Caki2 (cell line): ENCODE results near the gene RHOBTB1. TPM values are rescaled to one million over a fixed set of nuclear protein-coding genes. Genes with fewer than 3 reads are reported as not detected.
"Not testable (repeated sequence)": the region's sequence is repeated elsewhere in the genome, so short reads cannot be mapped to it uniquely, and the experiment has no call there.

ENCODE experiments used
- DNase-seq: peaks from one replicate; pipeline ENCODE4 v3.0.0-alpha.2; 2015; ENCODE audit warnings: low read depth
- in situ Hi-C: cut with HindIII; loops from 2 replicates; pipeline ENCODE4 v1.10.0; 2016; ENCODE audit warnings: low sequenced_read_pairs, low pct_unique_long_range_greater_than_20kb, mixed read lengths
- total RNA-seq: library from RNA; depleted of rRNA; stranded (reverse); fragments of >200 nt; shearing (Covaris generic); gene quantifications from 2 replicates; pipeline ENCODE4 v1.2.3, GENCODE V29; 2014; ENCODE audit warnings: low replicate concordance; rRNA removed

RHOBTB1 gene, protein sequence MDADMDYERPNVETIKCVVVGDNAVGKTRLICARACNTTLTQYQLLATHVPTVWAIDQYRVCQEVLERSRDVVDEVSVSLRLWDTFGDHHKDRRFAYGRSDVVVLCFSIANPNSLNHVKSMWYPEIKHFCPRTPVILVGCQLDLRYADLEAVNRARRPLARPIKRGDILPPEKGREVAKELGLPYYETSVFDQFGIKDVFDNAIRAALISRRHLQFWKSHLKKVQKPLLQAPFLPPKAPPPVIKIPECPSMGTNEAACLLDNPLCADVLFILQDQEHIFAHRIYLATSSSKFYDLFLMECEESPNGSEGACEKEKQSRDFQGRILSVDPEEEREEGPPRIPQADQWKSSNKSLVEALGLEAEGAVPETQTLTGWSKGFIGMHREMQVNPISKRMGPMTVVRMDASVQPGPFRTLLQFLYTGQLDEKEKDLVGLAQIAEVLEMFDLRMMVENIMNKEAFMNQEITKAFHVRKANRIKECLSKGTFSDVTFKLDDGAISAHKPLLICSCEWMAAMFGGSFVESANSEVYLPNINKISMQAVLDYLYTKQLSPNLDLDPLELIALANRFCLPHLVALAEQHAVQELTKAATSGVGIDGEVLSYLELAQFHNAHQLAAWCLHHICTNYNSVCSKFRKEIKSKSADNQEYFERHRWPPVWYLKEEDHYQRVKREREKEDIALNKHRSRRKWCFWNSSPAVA
- 23.6 and 26.7 TPM in 2 replicates for total RNA-seq

DNA sequence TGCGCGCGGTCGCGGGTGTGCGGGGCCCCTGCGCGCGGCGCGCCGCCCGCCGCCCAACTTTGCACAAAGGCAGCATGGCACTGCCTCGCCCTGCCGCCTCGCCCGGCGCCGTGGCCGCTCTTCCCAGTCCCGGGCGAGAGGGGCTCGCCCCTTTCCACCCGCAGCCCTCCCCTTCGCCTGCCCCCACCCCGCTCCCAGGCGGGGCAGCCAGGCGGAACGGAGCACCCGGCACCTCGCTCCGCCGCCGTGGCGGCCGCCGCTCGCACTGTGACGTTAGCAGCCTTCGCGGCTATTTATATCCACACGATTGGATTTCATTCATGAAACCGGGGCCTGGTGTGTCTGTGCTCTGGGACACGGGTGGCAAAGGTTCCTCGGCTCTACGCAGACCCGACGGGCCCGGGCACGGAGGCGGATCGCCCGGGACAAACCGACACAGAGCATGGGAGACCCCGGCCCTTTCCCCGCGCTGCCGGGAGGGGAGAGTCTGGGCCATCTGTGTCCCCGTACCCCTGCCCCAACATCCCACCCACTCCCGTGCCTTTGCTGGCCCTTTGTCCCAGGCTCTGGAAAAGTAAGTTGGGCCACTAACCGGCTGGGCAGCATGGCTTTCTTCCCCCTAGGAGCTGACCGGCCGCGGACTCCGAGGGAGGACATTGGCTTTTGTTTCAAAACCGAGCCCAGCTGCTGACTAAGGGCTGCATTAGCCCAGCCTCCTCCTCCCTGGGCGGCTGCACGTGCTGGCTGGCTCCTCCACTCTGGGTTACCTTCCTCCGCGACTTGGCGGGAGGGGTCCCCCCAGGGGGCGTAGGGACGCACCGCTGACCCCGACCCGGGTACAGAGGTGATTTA lies at the start of gene RHOBTB1:
TSS of gene RHOBTB1 (minus strand) at position 128 of the 852 bp plus-strand sequence. CDS start 32,643 bp downstream, outside the sequence.
- DNase-seq = peak; percentile 87
- in situ Hi-C loops = no loop called here

DNA sequence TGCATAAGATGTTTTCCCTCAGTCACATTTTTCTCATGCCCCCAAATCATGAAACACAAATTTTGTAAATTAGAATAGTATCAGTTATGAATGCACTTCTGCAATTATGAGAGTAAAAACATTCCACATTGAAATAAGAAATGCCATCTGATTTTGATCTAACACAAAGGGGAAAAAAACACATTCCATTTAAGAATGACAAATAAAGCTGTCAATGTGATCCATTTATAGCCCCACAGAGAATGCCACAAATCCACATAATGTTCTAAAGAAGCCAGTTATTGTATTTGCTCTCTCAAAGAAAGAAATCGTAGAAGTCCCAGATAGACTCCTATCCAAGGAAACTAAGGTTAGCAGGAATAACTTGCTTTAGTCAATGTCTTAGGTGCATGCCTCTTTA lies 48.7 kb upstream of the RHOBTB1 start:
- in situ Hi-C loops = no loop called here
- DNase-seq = no peak

DNA sequence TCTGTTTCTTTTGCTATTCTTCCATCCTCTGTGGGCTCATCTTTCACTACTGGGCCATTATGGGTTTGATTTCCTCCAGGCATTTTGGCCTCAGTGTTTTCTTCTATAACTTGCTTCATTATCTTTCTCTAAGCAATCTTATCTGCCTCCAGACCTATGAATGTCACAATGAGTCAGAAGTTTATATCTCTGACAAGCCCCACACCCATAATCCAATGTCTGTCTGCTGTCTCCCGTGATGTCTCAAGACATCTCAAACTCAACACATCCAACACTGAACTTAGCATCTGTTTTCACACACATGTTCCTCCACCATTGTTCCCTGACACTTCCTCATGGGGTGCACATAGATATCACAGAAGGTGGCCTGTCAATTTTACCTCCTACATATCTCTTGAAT lies 46.7 kb upstream of the RHOBTB1 start:
- in situ Hi-C loops = no loop called here
- DNase-seq = no peak

DNA sequence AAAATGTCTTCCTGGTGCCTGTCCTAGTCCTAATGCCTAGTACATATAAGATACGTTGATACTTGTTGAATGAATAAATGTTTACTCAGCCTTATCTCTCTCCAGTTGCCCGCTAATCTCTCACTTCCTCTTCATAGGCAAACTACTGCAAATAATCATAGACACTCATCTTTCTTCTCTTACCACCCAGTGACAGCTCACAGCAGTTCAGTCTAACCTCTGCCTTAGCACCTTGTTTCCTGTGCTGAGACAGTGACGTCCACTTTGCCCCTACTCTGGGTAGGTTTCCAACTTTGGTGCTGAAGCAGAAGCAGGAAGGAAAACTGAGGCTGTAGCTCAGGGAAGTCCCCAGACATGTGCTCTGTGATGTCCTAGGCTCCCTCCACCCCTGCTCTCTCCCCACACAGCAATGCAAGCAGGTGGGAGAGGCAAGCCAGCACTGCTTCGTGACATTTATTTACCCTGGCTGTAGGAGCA lies 45.5 kb upstream of the RHOBTB1 start:
- in situ Hi-C loops = no loop called here
- DNase-seq = no peak

DNA sequence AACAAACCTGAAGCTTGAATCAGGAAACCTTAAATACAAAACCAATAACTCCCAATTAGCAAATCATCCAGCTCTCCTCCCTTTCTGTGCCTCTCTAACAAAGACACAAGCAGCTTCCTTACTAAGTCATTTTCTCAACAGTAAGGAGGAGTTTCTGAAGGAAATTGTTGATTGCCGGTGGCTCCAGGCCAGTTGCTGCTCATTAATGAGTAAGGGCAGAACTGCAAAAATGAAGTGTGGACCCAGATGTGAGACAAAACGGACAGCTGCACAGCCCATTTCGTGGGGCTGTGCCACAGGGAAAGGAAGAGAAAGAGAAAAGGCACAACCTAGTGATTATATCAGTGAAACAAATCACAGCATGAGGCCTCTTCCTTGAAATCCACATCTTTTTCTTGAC lies 42.8 kb upstream of the RHOBTB1 start:
- in situ Hi-C loops = no loop called here
- DNase-seq = no peak

DNA sequence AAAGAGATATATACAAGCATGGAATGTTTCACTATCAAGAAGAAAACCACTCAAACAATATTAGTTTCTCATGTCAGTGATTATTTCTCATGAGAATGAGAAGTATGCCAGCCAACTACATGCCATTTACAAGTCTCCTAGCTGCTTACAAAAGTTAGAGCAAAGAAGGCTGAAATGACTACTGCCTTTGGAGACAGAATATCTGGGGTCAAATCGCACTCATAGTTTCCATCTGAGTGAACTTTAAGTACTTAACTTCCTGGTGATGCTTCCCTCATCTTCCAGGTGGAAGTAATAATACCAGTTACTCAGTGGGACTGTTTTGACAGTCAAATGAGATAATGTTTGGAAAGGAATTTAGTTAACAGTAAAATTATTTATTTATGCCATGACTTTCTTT lies 42.0 kb upstream of the RHOBTB1 start:
- no peak for DNase-seq
- in situ Hi-C loops = no loop called here

DNA sequence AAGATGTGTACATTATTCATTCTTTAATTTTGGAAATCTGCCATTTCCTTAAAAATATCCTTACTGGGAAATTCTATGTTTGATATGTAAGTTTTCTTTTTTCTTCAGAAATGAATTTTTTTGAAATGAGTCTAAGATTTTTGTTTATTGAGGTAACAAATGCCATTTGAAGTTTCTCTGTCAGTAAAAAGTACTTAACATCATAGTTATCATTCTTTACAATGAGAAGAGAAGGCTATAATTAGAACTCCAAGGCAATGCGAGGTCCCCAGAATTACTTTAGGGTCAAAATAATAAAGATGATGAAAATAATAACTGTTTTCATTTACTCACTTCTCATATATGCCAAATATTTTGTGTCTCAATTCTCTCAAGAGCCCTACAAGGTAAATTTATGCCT lies 37.0 kb upstream of the RHOBTB1 start:
- DNase-seq = no peak
- in situ Hi-C loops = no loop called here

DNA sequence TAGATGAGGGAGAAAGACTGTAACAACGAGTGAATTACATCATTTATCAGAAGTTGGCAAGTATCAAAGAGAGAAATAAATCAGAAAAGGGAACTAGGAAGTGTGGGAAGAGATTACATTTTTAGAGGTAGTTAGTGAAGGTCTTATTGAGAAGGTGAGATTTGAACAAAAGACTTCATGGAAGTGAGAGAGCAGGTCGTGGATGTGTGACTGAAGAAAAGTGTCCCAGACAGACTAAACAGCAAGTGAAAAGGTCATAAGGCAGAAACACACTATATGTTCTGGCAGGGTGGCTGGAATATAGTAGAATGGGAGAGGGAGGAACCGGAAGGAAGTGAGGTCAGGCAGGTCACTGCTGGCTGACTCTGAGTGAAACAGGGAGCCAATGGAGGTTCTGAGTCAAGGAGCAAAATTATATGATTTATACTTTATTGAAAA lies 35.7 kb upstream of the RHOBTB1 start:
- in situ Hi-C loops = no loop called here
- no peak for DNase-seq

DNA sequence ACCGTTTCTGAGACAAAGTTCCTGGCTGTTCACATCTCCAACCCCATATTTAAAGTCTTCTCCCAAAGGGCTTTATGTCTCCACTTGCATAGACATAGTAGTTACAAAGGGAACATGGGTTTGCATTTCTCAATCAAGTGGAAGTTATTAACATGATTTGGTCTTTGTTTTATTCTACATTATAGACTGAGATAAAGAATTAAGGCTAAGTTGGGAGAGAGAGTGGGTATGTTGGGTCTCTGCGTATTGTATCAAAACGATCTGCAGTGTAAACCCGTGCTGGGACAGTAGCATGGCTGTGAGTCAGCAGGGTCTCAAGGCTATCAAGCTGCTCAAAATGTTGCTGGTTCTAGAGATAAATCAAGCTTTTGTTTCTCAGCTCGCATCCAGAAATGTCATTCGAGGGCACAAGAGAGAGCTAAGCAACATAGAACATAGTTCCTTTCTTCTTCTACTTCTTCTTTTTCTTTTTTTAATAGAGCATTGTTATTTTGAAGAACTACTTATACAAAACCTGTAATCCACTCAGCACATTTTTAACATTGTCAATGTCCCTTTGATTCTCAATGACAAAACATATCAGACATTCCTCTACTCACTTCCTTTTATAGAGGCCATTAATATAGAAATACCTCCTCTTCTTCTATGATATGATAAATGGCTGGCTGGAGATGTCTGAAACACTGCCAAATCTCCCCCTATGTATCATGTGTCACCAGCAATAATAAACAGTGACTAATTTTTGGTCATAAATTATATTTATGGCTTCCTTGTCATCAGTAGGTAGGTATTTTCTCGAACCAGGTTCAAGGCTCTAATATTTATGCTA lies 34.5 kb upstream of the RHOBTB1 start:
- in situ Hi-C loops = no loop called here
- peak; percentile 84 for DNase-seq

DNA sequence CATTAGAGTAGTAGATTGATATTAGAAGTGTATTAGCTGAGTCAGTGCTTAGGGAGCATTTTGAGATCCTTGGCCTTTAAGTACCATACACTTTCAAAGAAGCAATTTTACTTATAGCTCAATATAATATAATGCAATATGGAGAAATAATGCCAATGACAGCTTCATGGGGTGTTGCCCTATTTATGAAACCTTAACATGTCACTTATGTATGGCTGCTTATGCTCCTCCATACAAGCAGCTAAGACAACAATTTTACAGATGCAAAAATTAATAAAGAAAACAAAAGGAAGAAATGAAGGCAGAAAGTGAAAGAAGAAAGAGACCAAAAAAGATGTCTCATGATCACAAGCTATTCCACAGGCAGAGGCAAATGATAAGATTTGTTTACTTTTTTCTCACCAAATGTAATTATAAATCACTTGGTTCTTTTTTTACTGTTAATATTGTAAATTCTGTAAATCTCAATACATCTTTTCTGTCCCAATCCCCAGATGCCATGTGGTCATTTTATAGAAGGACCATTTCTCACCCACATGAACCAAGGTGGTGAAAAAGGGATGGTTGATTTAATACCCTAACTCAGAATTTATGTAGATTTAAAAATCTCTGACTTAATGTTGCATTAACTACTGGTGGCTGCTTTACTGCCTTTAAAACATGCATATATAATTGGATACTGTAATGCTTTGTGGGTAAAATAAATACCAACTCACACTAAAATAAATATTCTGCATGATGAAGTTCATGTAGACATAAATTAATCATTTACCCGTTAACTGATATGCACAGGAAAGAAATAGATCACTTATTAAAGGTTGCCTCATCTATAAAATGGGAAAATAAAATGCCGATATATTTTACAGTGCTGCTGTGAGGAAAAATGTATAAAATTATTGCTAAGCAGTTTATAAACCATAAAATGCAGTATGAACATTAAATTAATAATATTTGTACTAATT lies 33.5 kb upstream of the RHOBTB1 start:
- in situ Hi-C loops = no loop called here
- peak; percentile 76 for DNase-seq

DNA sequence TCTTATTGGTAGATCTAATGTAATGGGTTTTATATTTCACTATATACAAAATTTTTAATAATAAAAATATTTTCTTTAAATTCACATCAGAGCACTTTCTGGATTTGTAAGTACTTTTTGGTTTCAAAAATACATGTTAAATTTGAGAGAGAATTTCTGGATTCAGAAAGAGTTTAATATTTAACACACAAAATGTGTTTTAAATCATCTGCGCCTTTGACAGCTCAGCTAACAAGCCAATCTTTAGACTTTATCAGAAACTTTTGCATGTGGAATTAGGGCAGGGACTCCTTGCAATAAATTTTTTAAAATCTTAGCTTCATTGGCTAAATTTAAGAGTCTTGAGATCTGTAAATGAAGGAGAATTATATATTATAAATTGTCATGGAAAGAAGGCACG lies 32.7 kb upstream of the RHOBTB1 start:
- no peak for DNase-seq
- in situ Hi-C loops = no loop called here

DNA sequence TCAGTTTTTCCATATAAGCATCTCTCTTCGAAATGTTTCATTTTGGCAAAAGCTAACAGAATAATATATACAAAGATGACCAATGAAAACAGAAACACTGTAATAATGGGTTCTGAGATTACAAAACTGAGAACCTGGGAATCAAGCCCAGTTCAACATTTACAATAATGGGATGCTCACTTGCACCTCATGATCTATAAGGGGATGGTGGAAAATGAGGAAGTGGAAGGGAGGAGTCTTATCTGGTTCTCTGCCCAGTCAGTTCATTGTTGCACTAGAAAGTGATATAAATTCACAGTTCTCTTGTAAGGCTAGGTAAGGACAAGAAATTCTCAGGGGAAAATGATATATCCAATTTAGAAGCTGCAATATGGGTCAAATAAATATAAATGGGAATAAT lies 31.7 kb upstream of the RHOBTB1 start:
- in situ Hi-C loops = no loop called here
- DNase-seq = no peak

DNA sequence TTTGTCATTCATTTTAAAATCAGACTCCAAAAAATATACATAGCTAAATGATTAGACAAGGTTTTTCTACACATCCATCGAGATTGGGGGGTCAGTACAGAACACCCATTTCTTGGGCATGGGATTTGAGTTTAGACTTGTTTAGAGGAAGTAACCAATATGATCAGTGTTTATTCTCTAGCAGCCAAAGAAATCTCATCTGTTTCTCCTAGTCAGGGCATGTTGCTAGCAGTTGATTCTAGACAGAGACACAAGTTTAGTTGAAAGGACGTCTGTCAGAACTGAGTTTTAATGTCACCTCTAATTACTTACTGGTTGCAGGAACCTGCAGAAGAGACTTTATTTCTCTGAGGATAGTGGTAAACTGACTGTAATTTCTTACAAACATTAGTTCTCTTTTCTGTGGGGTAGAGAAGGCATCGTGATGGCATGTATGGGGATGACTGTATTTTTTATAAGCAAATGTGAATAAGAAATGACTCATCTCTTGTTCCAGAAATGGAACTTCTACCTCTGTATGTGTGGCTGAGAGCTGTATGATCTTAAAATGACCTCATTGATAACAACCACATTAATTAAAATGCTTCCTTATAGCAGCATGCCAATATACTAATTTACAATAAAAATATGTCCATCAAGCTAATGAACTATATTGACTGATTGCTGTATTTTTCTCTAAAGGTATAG lies 30.6 kb upstream of the RHOBTB1 start:
- peak; percentile 16 for DNase-seq
- in situ Hi-C loops = no loop called here

DNA sequence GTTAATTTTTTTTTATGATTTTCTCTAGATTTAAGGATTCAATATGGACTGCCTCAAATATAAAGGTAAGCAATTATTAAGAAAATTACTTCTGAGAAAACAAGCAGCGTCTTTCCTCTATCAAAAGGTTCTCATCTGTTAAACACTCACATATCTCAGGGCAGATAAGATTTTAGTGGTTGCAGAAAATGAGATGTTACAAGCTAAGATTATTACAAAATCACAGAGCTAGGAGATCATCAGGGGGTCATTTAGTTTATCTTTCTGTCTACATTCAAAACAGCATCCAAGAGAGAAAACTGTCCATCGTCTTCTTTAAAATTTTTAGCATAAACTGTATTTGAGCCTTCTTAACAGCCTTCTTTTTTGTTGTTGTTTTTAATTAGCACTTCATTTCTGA lies 29.1 kb upstream of the RHOBTB1 start:
- in situ Hi-C loops = no loop called here
- no peak for DNase-seq

DNA sequence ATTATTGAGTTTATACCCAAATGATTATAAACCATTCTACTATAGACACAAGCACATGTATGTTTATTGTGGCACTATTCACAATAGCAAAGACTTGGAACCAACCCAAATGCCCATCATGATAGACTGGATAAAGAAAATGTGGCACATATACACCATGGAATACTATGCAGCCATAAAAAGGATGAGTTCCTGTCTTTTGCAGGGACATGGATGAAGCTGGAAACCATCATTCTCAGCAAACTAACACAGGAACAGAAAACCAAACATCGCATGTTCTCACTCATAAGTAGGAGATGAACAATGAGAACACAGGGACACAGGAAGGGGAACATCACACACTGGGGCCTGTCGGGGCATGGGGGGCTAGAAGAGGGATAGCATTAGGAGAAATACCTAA lies 28.2 kb upstream of the RHOBTB1 start:
- DNase-seq, in situ Hi-C loops: not testable (repeated sequence)

DNA sequence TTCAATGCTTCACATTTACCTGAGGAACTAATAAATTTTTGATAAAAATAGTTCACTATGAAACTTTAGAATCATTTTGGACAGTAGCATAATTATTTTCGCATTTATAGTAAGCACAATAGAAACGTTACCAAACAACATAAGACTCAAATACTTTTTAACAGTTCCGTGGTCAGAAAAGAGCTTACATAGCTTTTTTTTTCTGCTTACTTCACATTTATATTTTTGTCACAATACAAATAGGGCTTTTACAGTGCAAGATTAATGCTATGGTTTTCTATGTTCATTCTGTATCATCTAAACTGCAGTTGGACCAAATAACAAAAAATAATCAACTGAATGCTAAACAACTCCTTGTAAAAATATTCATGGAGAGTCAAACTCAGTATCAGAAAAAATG lies 26.5 kb upstream of the RHOBTB1 start:
- in situ Hi-C loops = no loop called here
- no peak for DNase-seq
